Activated CD4-positive, alpha-beta memory T cell treated with anti-CD3 and anti-CD28 coated beads for 36 hours (primary cell): ENCODE results near the gene AK3. TPM values are rescaled to one million over a fixed set of nuclear protein-coding genes. Genes with fewer than 3 reads are reported as not detected.

Source experiments
- CTCF ChIA-PET: fragments of 350-600 bp; sonication (Branson Sonifier 250); formaldehyde crosslinking; loops from one replicate; lab custom pipeline; 2021; ENCODE audit warnings: antibody characterized with exemption, inconsistent platforms; lab: Charles Lee
- POLR2A ChIA-PET: fragments of 350-600 bp; sonication (Branson Sonifier 250); formaldehyde crosslinking; loops from one replicate; lab custom pipeline; 2021; ENCODE audit warnings: antibody characterized with exemption; lab: Charles Lee
- DNase-seq: peaks from one replicate; pipeline ENCODE4 v3.0.0-alpha.2; 2020
- H3K27ac Mint-ChIP-seq: one replicate; pipeline ENCODE4 v1.8.0; 2021; ENCODE audit warnings: mixed read lengths
- H3K27me3 Mint-ChIP-seq: one replicate; pipeline ENCODE4 v1.8.0; 2021; ENCODE audit warnings: mixed read lengths
- H3K36me3 Mint-ChIP-seq: one replicate; pipeline ENCODE4 v1.8.0; 2021; ENCODE audit warnings: mixed read lengths
- H3K4me1 Mint-ChIP-seq: one replicate; pipeline ENCODE4 v1.8.0; 2021; ENCODE audit warnings: low read depth, mixed read lengths
- H3K4me3 Mint-ChIP-seq: one replicate; pipeline ENCODE4 v1.8.0; 2021; ENCODE audit warnings: mild to moderate bottlenecking, mixed read lengths
- H3K9me3 Mint-ChIP-seq: one replicate; pipeline ENCODE4 v1.8.0; 2021; ENCODE audit warnings: mixed read lengths
- intact Hi-C: fragments of 100-400 bp; cut with micrococcal nuclease; formaldehyde crosslinking; loops from one replicate; pipeline ENCODE4 v1.15.1; 2023
- total RNA-seq, 2 experiments: library from RNA; stranded (reverse); gene quantifications; one replicate each; pipeline ENCODE4 v1.2.3, GENCODE V29; 2021

Gene AK3
- total RNA-seq, 2 experiments from 2014 or later: 33.8 to 34.5 TPM

DNA sequence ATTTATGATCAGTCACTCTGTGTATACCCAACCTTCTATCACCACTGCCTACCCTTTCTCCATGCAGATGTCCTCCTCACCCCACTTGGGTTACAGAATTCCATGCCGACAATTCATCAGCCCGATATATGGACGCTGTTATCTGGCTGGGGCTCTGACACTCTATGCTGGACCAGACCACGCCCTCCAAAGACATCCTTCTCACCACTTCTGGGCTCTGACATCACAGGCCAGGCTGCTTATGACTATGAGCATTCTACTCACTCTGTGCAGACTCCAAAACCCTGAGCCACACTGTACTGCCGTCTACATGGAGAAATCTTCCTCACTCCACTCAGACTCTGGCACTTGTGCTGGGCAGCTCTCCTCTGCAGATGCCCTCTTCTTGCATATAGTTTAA is 7.6 kb upstream of the AK3 start:
- ChIA-PET CTCF (interaction anchor here (0.9 to 4.6 kb wide), 7 partner anchors 8 to 840 kb away, joined by 3 to 33 read pairs (median 11); partner anchors contain the start of gene AK3), POLR2A (no interaction called here)
- no peaks in the 10 kb centered on the region for H3K27me3 Mint-ChIP-seq
- intact Hi-C loops: loop anchor here (5.0 to 10.0 kb wide), 3 partner anchors 189 to 836 kb away; partner anchors contain the start of gene GLIS3
- H3K36me3 Mint-ChIP-seq: no peaks in the 10 kb centered on the region
- no peak overlapping the region for H3K4me3 Mint-ChIP-seq
- H3K9me3 Mint-ChIP-seq: no peaks in the 10 kb centered on the region
- H3K27ac Mint-ChIP-seq: no peak overlapping the region
- peaks cover 22% of the 10 kb centered on the region for H3K4me1 Mint-ChIP-seq
- no peak for DNase-seq

DNA sequence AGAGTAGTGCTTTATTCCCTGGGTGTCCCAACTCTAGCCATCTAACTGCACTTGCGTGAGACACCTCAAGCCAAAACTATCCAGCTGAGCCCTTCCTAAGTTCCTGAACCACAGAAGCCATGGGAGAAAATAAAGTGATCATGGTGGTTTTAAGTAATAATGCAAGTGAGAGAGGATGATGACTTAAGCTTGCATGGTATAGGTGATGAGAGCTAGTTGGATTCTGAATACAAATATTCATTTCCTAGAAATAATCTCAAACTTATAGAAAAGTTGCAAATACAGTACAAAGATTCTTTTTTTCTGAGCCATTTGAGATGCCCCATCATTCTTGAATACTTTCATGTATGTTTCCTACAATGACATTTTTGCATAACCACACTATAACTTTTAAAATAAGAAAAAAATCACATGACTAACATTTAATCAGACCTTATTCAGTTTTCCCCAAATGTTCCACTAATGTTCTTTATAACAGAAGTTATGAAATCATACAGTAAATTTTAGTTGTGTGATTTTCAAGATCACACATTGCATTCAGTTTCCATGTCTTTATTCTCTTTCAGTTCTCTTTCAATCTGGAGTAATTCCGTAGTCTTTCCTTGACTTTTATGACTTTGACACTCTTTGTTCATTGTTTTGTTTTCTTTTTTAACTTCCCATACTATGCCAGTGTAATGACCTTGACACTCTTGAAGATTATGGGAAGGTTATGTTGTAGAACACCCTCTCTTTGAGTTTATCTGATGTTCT is 5.5 kb upstream of the AK3 start:
- H3K4me3 Mint-ChIP-seq: no peak overlapping the region
- no peaks in the 10 kb centered on the region for H3K36me3 Mint-ChIP-seq
- no peak for DNase-seq
- H3K9me3 Mint-ChIP-seq: no peaks in the 10 kb centered on the region
- intact Hi-C loops: loop anchor here (2.0 to 10.0 kb wide), 4 partner anchors 86 to 838 kb away; partner anchors contain the start of gene GLIS3
- H3K4me1 Mint-ChIP-seq: peaks cover 29% of the 10 kb centered on the region
- H3K27ac Mint-ChIP-seq: no peak overlapping the region
- POLR2A ChIA-PET: interaction anchor here (1.0 kb wide), 1 partner anchor 1106 kb away, joined by 3 read pairs; no protein-coding TSS in a partner anchor
- H3K27me3 Mint-ChIP-seq: no peaks in the 10 kb centered on the region
- CTCF ChIA-PET: interaction anchor here (1.3 to 3.6 kb wide), 4 partner anchors 13 to 440 kb away, joined by 3 to 19 read pairs (median 4); no protein-coding TSS in a partner anchor

- H3K27ac Mint-ChIP-seq: no peak overlapping the region
- intact Hi-C loops: loop anchor here (5.0 to 10.0 kb wide), 4 partner anchors 239 to 841 kb away; partner anchors contain the start of genes GLIS3 and PLGRKT
- peaks cover 40% of the 10 kb centered on the region for H3K4me1 Mint-ChIP-seq
- no peaks in the 10 kb centered on the region for H3K9me3 Mint-ChIP-seq
- ChIA-PET CTCF (interaction anchor here (1.6 kb wide), 1 partner anchor 15 kb away, joined by 4 read pairs; no protein-coding TSS in a partner anchor), POLR2A (interaction anchor here (0.7 kb wide), 1 partner anchor 76 kb away, joined by 4 read pairs; no protein-coding TSS in a partner anchor)
- H3K36me3 Mint-ChIP-seq: no peaks in the 10 kb centered on the region
- DNase-seq: no peak
- no peak overlapping the region for H3K4me3 Mint-ChIP-seq
- H3K27me3 Mint-ChIP-seq: no peaks in the 10 kb centered on the region
Observed at GRCh38 chr9:4743131-4743875, 2.3 kb upstream of the AK3 start.

DNA sequence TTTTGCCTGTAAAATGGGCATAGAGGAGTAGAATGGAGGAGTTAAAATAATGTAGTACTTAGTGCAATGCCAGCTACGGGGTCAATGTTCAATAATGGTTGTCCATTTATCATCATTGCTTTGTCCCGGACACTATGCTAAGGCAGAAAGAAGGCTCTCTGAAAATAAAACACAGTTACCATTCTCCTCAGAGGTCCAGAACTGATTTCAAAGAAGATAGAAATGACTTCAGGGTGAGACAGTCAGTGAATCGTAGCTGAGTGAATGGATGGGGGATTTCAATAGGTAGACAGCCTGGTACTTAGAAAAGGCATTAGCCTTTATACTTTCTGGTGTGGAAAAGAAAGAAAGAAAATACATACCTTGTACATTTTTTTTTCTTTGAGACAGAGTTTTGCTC is 1.2 kb upstream of the AK3 start:
- Mint-ChIP-seq H3K27me3 (no peaks in the 10 kb centered on the region), H3K27ac (no peak overlapping the region), H3K4me1 (peaks cover 42% of the 10 kb centered on the region), H3K36me3 (no peaks in the 10 kb centered on the region), H3K9me3 (no peaks in the 10 kb centered on the region), H3K4me3 (no peak overlapping the region)
- ChIA-PET POLR2A (no interaction called here), CTCF (interaction anchor here (0.7 to 1.6 kb wide), 3 partner anchors 14 to 784 kb away, joined by 3 to 4 read pairs (median 4); no protein-coding TSS in a partner anchor)
- DNase-seq: no peak
- intact Hi-C loops: loop anchor here (1.0 to 10.0 kb wide), 5 partner anchors 91 to 843 kb away; partner anchors contain the start of genes GLIS3 and PLGRKT

GRCh38 chr9:4741365-4742089 is 525 bp upstream of the AK3 start:
- H3K4me1 Mint-ChIP-seq: peaks cover 39% of the 10 kb centered on the region
- H3K36me3 Mint-ChIP-seq: no peaks in the 10 kb centered on the region
- peak overlapping the region; percentile 83 for H3K4me3 Mint-ChIP-seq
- peak; percentile 22 for DNase-seq
- no peaks in the 10 kb centered on the region for H3K9me3 Mint-ChIP-seq
- ChIA-PET POLR2A (interaction anchor here (0.9 to 1.3 kb wide), 5 partner anchors 60 to 239 kb away, joined by 3 to 6 read pairs (median 4); partner anchors contain the start of gene CDC37L1), CTCF (interaction anchor here (0.7 to 1.9 kb wide), 8 partner anchors 8 to 785 kb away, joined by 3 to 11 read pairs (median 4); no protein-coding TSS in a partner anchor)
- no peaks in the 10 kb centered on the region for H3K27me3 Mint-ChIP-seq
- intact Hi-C loops: loop anchor here (1.0 to 10.0 kb wide), 8 partner anchors 51 to 843 kb away; partner anchors contain the start of genes GLIS3, PLGRKT, PLPP6 and RCL1
- peak overlapping the region; percentile 57 for H3K27ac Mint-ChIP-seq

DNA sequence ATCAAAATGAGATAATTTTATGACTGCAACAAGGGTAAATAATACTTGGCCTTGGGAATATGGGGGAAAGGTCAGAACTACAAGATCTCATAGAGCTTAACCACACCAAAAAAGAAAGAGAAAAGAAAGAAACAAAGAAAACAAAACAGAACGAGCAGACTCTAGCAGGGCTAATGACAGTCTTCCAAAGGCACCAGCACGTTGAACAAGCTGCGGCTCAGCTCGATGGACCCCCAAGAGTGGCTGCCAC is 689 bp downstream of the AK3 start:
- intact Hi-C loops: loop anchor here (1.0 to 10.0 kb wide), 7 partner anchors 52 to 844 kb away; partner anchors contain the start of genes CDC37L1, GLIS3, PLGRKT and PLPP6
- ChIA-PET CTCF (interaction anchor here (0.8 to 1.9 kb wide), 9 partner anchors 9 to 136 kb away, joined by 3 to 11 read pairs (median 4); no protein-coding TSS in a partner anchor), POLR2A (interaction anchor here (0.6 to 1.3 kb wide), 7 partner anchors 33 to 242 kb away, joined by 3 to 6 read pairs (median 4); partner anchors contain the start of gene CDC37L1)
- H3K4me3 Mint-ChIP-seq: peak overlapping the region; percentile 83
- no peak for DNase-seq
- no peaks in the 10 kb centered on the region for H3K36me3 Mint-ChIP-seq
- peaks cover 32% of the 10 kb centered on the region for H3K4me1 Mint-ChIP-seq
- peak overlapping the region; percentile 78 for H3K27ac Mint-ChIP-seq
- H3K27me3 Mint-ChIP-seq: no peaks in the 10 kb centered on the region
- H3K9me3 Mint-ChIP-seq: no peaks in the 10 kb centered on the region

DNA sequence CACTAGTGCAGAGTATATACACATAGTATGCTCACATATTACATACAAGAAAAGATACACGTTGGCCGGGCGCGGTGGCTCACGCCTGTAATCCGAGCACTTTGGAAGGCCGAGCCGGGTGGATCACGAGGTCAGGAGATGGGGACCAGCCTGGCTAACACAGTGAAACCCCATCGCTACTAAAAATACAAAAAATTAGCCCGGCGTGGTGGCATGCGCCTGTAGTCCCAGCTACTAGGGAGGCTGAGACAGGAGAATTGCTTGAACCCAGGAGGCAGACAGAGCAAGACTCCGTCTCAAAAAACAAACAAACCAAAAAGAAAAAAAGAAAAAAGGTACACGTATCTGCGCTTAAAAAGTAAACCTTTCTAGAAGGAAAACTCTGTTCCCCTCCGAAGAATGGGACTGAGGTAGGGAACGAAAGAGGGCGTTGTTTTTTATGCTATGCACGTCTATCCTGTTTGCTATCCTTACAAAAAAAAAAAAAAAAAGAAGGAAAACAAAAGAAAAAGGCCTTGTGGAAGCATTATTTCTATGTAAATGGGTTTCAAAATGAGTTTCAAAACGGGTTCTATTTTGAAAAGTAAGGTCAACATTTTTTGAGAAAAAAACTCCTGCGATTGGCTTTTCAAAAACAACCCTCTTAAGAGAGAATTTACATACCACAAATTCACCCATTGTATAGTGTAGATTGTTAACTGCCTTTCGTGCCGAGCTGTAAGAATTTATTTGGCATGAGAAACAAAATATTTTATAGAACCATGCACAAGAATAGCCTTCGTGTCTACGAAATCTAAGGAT is 1.2 kb downstream of the AK3 start:
- peak overlapping the region; percentile 78 for H3K27ac Mint-ChIP-seq
- DNase-seq: no peak
- peaks cover 32% of the 10 kb centered on the region for H3K4me1 Mint-ChIP-seq
- H3K4me3 Mint-ChIP-seq: peak overlapping the region; percentile 83
- H3K36me3 Mint-ChIP-seq: peaks cover under 1% of the 10 kb centered on the region
- H3K9me3 Mint-ChIP-seq: no peaks in the 10 kb centered on the region
- CTCF ChIA-PET: interaction anchor here (1.0 to 1.9 kb wide), 7 partner anchors 10 to 135 kb away, joined by 3 to 11 read pairs (median 4); no protein-coding TSS in a partner anchor
- POLR2A ChIA-PET: interaction anchor here (1.0 to 1.3 kb wide), 5 partner anchors 33 to 243 kb away, joined by 4 to 6 read pairs (median 4); partner anchors contain the start of gene CDC37L1
- intact Hi-C loops: loop anchor here (1.0 to 10.0 kb wide), 7 partner anchors 53 to 845 kb away; partner anchors contain the start of genes CDC37L1, GLIS3, PLGRKT and PLPP6
- no peaks in the 10 kb centered on the region for H3K27me3 Mint-ChIP-seq

- intact Hi-C loops: no loop called here
- H3K27ac Mint-ChIP-seq: no peak overlapping the region
- no peaks in the 10 kb centered on the region for H3K27me3 Mint-ChIP-seq
- peaks cover 35% of the 10 kb centered on the region for H3K4me1 Mint-ChIP-seq
- no peaks in the 10 kb centered on the region for H3K9me3 Mint-ChIP-seq
- peaks cover 2% of the 10 kb centered on the region for H3K36me3 Mint-ChIP-seq
- CTCF ChIA-PET: no interaction called here
- DNase-seq: no peak
- peak overlapping the region; percentile 83 for H3K4me3 Mint-ChIP-seq
- POLR2A ChIA-PET: no interaction called here
Observed at GRCh38 chr9:4738866-4739586, 2.0 kb downstream of the AK3 start.

DNA sequence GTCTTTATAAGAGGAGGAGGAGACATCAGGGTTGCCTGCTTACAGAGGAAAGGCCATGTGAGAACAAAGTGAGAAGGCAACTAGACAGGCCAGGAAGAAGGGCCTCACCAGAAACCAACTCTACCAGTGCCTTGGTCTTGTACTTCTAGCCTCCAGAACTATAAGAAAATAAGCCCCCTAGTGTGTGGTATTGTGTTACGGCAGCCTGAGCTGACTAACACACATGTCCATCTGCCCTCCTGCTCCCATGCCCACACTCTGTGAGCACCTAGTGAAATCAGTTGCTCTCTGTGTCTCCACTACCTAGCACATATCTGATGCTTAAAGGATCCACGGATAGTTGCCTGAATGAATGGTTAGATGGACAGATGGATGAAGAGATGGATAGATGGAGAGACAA is 6.9 kb downstream of the AK3 start:
- Mint-ChIP-seq H3K4me1 (peaks cover 35% of the 10 kb centered on the region), H3K4me3 (no peak overlapping the region), H3K36me3 (peaks cover 5% of the 10 kb centered on the region), H3K27ac (no peak overlapping the region), H3K27me3 (no peaks in the 10 kb centered on the region), H3K9me3 (no peaks in the 10 kb centered on the region)
- intact Hi-C loops: no loop called here
- ChIA-PET POLR2A (no interaction called here), CTCF (interaction anchor here (1.3 to 1.7 kb wide), 2 partner anchors 18 to 26 kb away, joined by 5 to 7 read pairs; no protein-coding TSS in a partner anchor)
- DNase-seq: no peak

DNA sequence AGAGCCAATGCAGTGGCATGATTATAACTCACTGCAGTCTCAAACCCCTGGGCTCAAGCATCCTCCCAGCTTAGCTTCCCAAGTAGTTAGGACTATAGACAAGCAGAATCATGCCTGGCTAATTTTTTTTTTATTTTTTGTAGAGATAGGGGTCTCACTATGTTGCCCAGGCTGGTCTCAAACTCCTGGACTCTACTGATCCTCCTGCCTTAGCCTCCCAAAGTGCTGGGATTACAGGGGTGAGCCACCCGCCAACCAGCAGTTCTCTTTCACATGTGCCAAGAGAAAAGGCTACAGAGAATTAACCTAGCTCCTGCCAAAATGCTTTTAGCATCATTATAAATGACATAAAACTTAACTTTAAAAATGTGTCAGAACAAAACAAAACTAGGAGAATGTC is 8.1 kb downstream of the AK3 start:
- Mint-ChIP-seq H3K27ac (no peak overlapping the region), H3K4me1 (peaks cover 32% of the 10 kb centered on the region), H3K36me3 (peaks cover 5% of the 10 kb centered on the region), H3K27me3 (no peaks in the 10 kb centered on the region), H3K9me3 (no peaks in the 10 kb centered on the region), H3K4me3 (no peak overlapping the region)
- POLR2A ChIA-PET: no interaction called here
- intact Hi-C loops: no loop called here
- DNase-seq: no peak
- CTCF ChIA-PET: interaction anchor here (1.3 to 1.7 kb wide), 2 partner anchors 19 to 27 kb away, joined by 5 to 7 read pairs; no protein-coding TSS in a partner anchor
